HepG2 (cell line): Measurements from ENCODE around the gene ITGB7. TPM values are rescaled to one million over a fixed set of nuclear protein-coding genes. Genes with fewer than 3 reads are reported as not detected.

Experiments
- ARID5B ChIP-seq: IDR thresholded peaks from 2 replicates; pipeline ENCODE4 v1.4.0; 2020; ENCODE audit warnings: mild to moderate bottlenecking, missing genetic modification reagents
- EP300 ChIP-seq, 3 experiments: sonication (generic) in 1 of 3; formaldehyde crosslinking in 1 of 3; IDR thresholded peaks; 2 replicates each; pipeline versions ENCODE4 v1.5.1 to v1.6.1; 2011 to 2020; ENCODE audit warnings: low read depth in 2 of 3, low read length in 2 of 3, borderline replicate concordance in 1 of 3, improper control_type of control experiment in 1 of 3, mild to moderate bottlenecking in 1 of 3, missing genetic modification reagents in 1 of 3, moderate library complexity in 1 of 3
- HINFP ChIP-seq: sonication (generic); formaldehyde crosslinking; IDR thresholded peaks from 2 replicates; pipeline ENCODE4 v1.4.0; 2020; ENCODE audit warnings: low read depth, mild to moderate bottlenecking, missing genetic modification reagents
- KDM5B ChIP-seq: sonication (generic); formaldehyde crosslinking; IDR thresholded peaks from 2 replicates; pipeline ENCODE4 v1.4.0; 2020; ENCODE audit warnings: missing genetic modification reagents, mild to moderate bottlenecking, borderline replicate concordance
- KLF16 ChIP-seq, 2 experiments: sonication (generic) in 1 of 2; formaldehyde crosslinking in 1 of 2; IDR thresholded peaks; 2 replicates each; pipeline versions ENCODE4 v1.6.1 to v1.8.0; 2016 to 2023; ENCODE audit warnings: missing genetic modification reagents in 2 of 2, missing compliant biosample characterization in 1 of 2
- MAZ ChIP-seq, 2 experiments: sonication (generic) in 1 of 2; formaldehyde crosslinking in 1 of 2; IDR thresholded peaks; 2 replicates each; pipeline versions ENCODE4 v1.5.0 to v1.6.1; 2012 to 2020; ENCODE audit warnings: low read depth in 2 of 2, mild to moderate bottlenecking in 2 of 2, borderline replicate concordance in 1 of 2, improper control_type of control experiment in 1 of 2, low read length in 1 of 2, missing genetic modification reagents in 1 of 2, moderate library complexity in 1 of 2
- STAT6 ChIP-seq: sonication (generic); formaldehyde crosslinking; IDR thresholded peaks from 2 replicates; pipeline ENCODE4 v1.4.0; 2020; ENCODE audit warnings: missing genetic modification reagents, mild to moderate bottlenecking, borderline replicate concordance
- THAP11 ChIP-seq: IDR thresholded peaks from 2 replicates; pipeline ENCODE4 v1.6.1; 2016; ENCODE audit warnings: missing biosample characterization, missing genetic modification reagents
- ZBTB37 ChIP-seq: sonication (generic); formaldehyde crosslinking; IDR thresholded peaks from 2 replicates; pipeline ENCODE4 v1.4.0; 2020; ENCODE audit warnings: mild to moderate bottlenecking, missing genetic modification reagents
- ZNF232 ChIP-seq: sonication (generic); formaldehyde crosslinking; IDR thresholded peaks from 2 replicates; pipeline ENCODE4 v1.4.0; 2020; ENCODE audit warnings: missing genetic modification reagents, borderline replicate concordance
- ZNF574 ChIP-seq: sonication (generic); formaldehyde crosslinking; IDR thresholded peaks from 2 replicates; pipeline ENCODE4 v1.4.0; 2020; ENCODE audit warnings: missing genetic modification reagents
- ZNF704 ChIP-seq: sonication (generic); formaldehyde crosslinking; IDR thresholded peaks from 2 replicates; pipeline ENCODE4 v1.8.1; 2023; ENCODE audit warnings: mild to moderate bottlenecking, inconsistent platforms, moderate library complexity, missing genetic modification reagents, borderline replicate concordance
- ZNF747 ChIP-seq: sonication (generic); formaldehyde crosslinking; IDR thresholded peaks from 2 replicates; pipeline ENCODE4 v1.8.1; 2023; ENCODE audit warnings: missing genetic modification reagents, mild to moderate bottlenecking, borderline replicate concordance
- polyA plus RNA-seq, 8 experiments: library from polyadenylated mRNA; depleted of rRNA in 3 of 8; stranded (reverse) in 7 of 8; unstranded in 1 of 8; fragments of >200 nt; fragmentation: Illumina TruSeq in 4 of 8; extraction: Trizol in 4 of 8; gene quantifications; 2 replicates each; pipeline versions ENCODE4 v1.2.1 to v1.2.3, GENCODE V29; 2011 to 2016; ENCODE audit warnings: low read depth in 4 of 8, missing spikeins in 1 of 8, mixed read lengths in 1 of 8; ENCODE audit not compliant: insufficient read depth in 1 of 8
- total RNA-seq, 5 experiments: library from RNA; depleted of rRNA; stranded (reverse); fragments of >200 nt; fragmentation: Illumina TruSeq; extraction: Trizol; gene quantifications; 2 replicates each; pipeline ENCODE4 v1.2.3, GENCODE V29; 2016; ENCODE audit warnings: low read depth in 1 of 5

Gene ITGB7
- total and polyA plus RNA-seq, 2 of the 13 experiments (the other 11 are each of a cell fraction or from before 2014, with no cell fraction given): 0.16 to 0.18 TPM

GRCh38 chr12:53213348-53213747 lies 6.3 kb upstream of the ITGB7 start (continued):
- 0 out of 2 replicates have a peak, but pooled peaks have one; percentile 19 for TF ChIP-seq ARID5B
- TF ChIP-seq ZNF574 (CRISPR knock-in tag): peak; percentile 50
- TF ChIP-seq KDM5B: peak; percentile 43; the same call in 1 of the 2 replicates
- TF ChIP-seq ZNF232 (CRISPR knock-in tag): no peak
- TF ChIP-seq STAT6: no peak
- TF ChIP-seq THAP11 (CRISPR knock-in tag): peak; percentile 84
- no peak for TF ChIP-seq ZNF747 (CRISPR knock-in tag)
- TF ChIP-seq ZBTB37 (CRISPR knock-in tag): peak; percentile 91; the same call in 1 of the 2 replicates
- TF ChIP-seq KLF16 (CRISPR knock-in tag; IDR thresholded peaks at IDR 0.05): no peak
- no peak for TF ChIP-seq ZNF704
- TF ChIP-seq EP300 (IDR thresholded peaks at IDR 0.05; ENCODE audit: low read depth in 2 of 2, low read length in 2 of 2): no peak
- no peak for TF ChIP-seq EP300 (CRISPR knock-in tag; IDR thresholded peaks at IDR 0.05; ENCODE audit: borderline replicate concordance)
- TF ChIP-seq HINFP (CRISPR knock-in tag): 0 out of 2 replicates have a peak, but pooled peaks have one; percentile 46
- no peak for TF ChIP-seq MAZ (IDR thresholded peaks at IDR 0.05; ENCODE audit: borderline replicate concordance, low read depth, low read length)
- peak; percentile 80 for TF ChIP-seq MAZ (CRISPR knock-in tag; IDR thresholded peaks at IDR 0.05; ENCODE audit: low read depth)
